Measurements from ENCODE around the gene CCDC186. TPM values are rescaled to one million over a fixed set of nuclear protein-coding genes. Genes with fewer than 3 reads are reported as not detected.

The CCDC186 gene
- total RNA-seq, 4 donors from 2014 or later, result 43.3 to 49.7 (median 46.6) TPM

- 87 to 90% methylated on average over 4 of the region's 4 CpGs for WGBS, 2 donors
- DNase-seq, result no peak
These were observed 25.2 kb upstream of the CCDC186 start for GRCh38 chr10:114199239-114199638.

GRCh38 chr10:114195079-114195478, 21.1 kb upstream of the CCDC186 start:
- TF ChIP-seq POLR2A (IDR thresholded peaks at IDR 0.05), result no peak
- TF ChIP-seq CTCF (IDR thresholded peaks at IDR 0.05), result no peak
- Histone ChIP-seq H3K27ac (no peak overlapping the region), H3K9me3 (no peaks in the 10 kb centered on the region), H3K27me3 (no peaks in the 10 kb centered on the region), H3K4me3 (replicated peaks in 1 of 3) (no peak overlapping the region), H3K4me1 (no peaks in the 10 kb centered on the region), H3K36me3 (no peaks in the 10 kb centered on the region)
- no peak for DNase-seq
- 83 to 90% methylated on average over 2 of the region's 2 CpGs for WGBS, 2 donors
- intact Hi-C loops (cut with DNase I), result no loop called here

More at GRCh38 chr10:114199239-114199638, 25.2 kb upstream of the CCDC186 start:
- TF ChIP-seq POLR2A (IDR thresholded peaks at IDR 0.05) (no peak), CTCF (IDR thresholded peaks at IDR 0.05) (no peak)
- Histone ChIP-seq H3K4me3 (replicated peaks in 1 of 3) (no peak overlapping the region), H3K4me1 (no peaks in the 10 kb centered on the region), H3K27ac (no peak overlapping the region), H3K27me3 (no peaks in the 10 kb centered on the region), H3K9me3 (no peaks in the 10 kb centered on the region), H3K36me3 (no peaks in the 10 kb centered on the region)
- intact Hi-C loops (cut with DNase I), result no loop called here

- Histone ChIP-seq H3K4me3 (replicated peaks in 1 of 3) (no peak overlapping the region), H3K27me3 (no peaks in the 10 kb centered on the region), H3K9me3 (no peaks in the 10 kb centered on the region), H3K27ac (no peak overlapping the region), H3K36me3 (no peaks in the 10 kb centered on the region), H3K4me1 (no peaks in the 10 kb centered on the region)
- WGBS, 2 donors, result 93 to 96% methylated on average over 8 of the region's 8 CpGs
- DNase-seq, result no peak
- intact Hi-C loops (cut with DNase I), result no loop called here
- no peak for TF ChIP-seq CTCF (IDR thresholded peaks at IDR 0.05)
- no peak for TF ChIP-seq POLR2A (IDR thresholded peaks at IDR 0.05)
These were observed 15.7 kb upstream of the CCDC186 start for GRCh38 chr10:114189700-114190099.

GRCh38 chr10:114188900-114189299, 14.9 kb upstream of the CCDC186 start:
- Histone ChIP-seq H3K27me3 (no peaks in the 10 kb centered on the region), H3K27ac (no peak overlapping the region), H3K4me1 (no peaks in the 10 kb centered on the region), H3K4me3 (replicated peaks in 1 of 3) (no peak overlapping the region), H3K9me3 (no peaks in the 10 kb centered on the region), H3K36me3 (no peaks in the 10 kb centered on the region)
- no peak for DNase-seq
- TF ChIP-seq CTCF (IDR thresholded peaks at IDR 0.05) (no peak), POLR2A (IDR thresholded peaks at IDR 0.05) (no peak)
- 98 to 100% methylated on average over 3 of the region's 3 CpGs for WGBS, 2 donors
- intact Hi-C loops (cut with DNase I), result no loop called here

GRCh38 chr10:114188001-114188400, 14.0 kb upstream of the CCDC186 start:
- no peaks in the 10 kb centered on the region for H3K27me3 ChIP-seq
- H3K4me3 ChIP-seq (replicated peaks in 1 of 3), result no peak overlapping the region
- no peak for TF ChIP-seq POLR2A (IDR thresholded peaks at IDR 0.05)
- TF ChIP-seq CTCF (IDR thresholded peaks at IDR 0.05), result no peak
- no peak overlapping the region for H3K27ac ChIP-seq
- WGBS, 2 donors, result 82 to 85% methylated on average over 3 of the region's 3 CpGs
- intact Hi-C loops (cut with DNase I), result no loop called here
- DNase-seq, result no peak
- H3K9me3 ChIP-seq, result no peaks in the 10 kb centered on the region
- no peaks in the 10 kb centered on the region for H3K36me3 ChIP-seq
- H3K4me1 ChIP-seq, result no peaks in the 10 kb centered on the region
